Measurements from ENCODE around the gene ADSL. TPM values are rescaled to one million over a fixed set of nuclear protein-coding genes. Genes with fewer than 3 reads are reported as not detected.
"Not testable (repeated sequence)": the region's sequence is repeated elsewhere in the genome, so short reads cannot be mapped to it uniquely, and the experiment has no call there.

ADSL gene
- total RNA-seq, 1 donor from 2014 or later: 153 TPM

DNA sequence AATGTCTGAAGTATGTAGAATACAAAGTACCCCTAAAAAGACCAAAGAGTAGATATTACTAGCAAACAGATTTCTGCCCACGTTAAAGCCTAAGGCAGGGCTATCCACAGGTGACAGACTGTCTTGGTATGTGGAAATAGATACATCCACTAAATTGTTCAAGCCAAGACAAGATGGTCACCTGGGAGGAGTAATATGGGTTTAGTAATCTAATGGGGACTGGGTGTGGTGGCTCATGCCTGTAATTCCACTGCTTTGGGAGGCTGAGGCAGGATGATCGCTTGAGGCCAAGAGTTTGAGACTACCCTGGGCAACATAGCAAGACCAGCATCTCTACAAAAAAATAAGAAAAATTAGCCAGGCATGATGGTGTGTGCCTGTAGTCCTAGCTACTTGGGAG, 31.6 kb downstream of the ADSL start:
- DNase-seq (ENCODE audit: low read depth): no peak
- TF ChIP-seq, protein P1, sequence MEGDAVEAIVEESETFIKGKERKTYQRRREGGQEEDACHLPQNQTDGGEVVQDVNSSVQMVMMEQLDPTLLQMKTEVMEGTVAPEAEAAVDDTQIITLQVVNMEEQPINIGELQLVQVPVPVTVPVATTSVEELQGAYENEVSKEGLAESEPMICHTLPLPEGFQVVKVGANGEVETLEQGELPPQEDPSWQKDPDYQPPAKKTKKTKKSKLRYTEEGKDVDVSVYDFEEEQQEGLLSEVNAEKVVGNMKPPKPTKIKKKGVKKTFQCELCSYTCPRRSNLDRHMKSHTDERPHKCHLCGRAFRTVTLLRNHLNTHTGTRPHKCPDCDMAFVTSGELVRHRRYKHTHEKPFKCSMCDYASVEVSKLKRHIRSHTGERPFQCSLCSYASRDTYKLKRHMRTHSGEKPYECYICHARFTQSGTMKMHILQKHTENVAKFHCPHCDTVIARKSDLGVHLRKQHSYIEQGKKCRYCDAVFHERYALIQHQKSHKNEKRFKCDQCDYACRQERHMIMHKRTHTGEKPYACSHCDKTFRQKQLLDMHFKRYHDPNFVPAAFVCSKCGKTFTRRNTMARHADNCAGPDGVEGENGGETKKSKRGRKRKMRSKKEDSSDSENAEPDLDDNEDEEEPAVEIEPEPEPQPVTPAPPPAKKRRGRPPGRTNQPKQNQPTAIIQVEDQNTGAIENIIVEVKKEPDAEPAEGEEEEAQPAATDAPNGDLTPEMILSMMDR (IDR thresholded peaks at IDR 0.05; ENCODE audit: insufficient read depth, low read length, poor library complexity, severe bottlenecking): no peak
- no peak overlapping the region for H3K4me3 ChIP-seq (ENCODE audit: low read depth, low read length)

DNA sequence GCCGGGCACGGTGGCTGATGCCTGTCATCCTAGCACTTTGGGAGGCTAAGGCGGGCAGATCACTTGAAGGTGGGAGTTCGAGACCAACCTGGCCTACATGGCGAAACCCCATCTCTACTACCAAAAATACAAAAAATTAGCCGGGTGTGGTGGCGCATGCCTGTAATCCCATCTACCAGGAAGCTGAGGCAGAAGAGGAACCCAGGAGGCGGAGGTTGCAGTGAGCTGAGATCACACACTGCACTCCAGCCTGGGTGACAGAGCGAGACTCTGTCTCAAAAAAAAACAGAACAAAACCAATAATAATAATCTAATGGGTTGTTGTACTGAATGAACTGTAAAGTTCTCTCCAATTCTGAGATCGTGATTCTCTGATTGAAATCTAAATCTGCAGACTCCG, 32.1 kb downstream of the ADSL start:
- H3K27me3 ChIP-seq (ENCODE audit: control insufficient read depth, insufficient read depth, low read length); H3K36me3 ChIP-seq (ENCODE audit: control insufficient read depth, insufficient read depth, low read length); DNase-seq (ENCODE audit: low read depth); H3K4me3 ChIP-seq (ENCODE audit: low read depth, low read length): not testable (repeated sequence)

More for the DNA sequence above, 31.6 kb downstream of the ADSL start:
- H3K36me3 ChIP-seq (ENCODE audit: control insufficient read depth, insufficient read depth, low read length): no peaks in the 10 kb centered on the region
- H3K27me3 ChIP-seq (ENCODE audit: control insufficient read depth, insufficient read depth, low read length): no peaks in the 10 kb centered on the region

DNA sequence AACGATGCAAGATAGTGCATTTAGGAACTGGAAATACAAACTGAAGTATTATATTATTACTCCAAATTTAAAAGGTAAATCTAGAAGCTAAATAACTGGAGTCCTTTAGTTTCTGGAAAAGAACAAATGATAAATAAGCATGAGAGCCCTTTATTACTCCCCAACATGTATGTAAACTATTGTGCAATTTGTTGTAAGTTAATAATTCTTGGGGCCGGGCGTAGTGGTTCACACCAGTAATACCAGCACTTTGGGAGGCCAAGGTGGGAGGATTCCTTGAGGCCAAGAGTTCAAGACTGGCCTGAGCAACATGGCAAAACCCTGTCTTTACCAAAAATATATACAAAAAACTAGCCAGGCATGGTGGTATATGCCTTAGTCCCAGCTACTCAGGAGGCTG, 35.2 kb downstream of the ADSL start:
- no peaks in the 10 kb centered on the region for H3K27me3 ChIP-seq (ENCODE audit: control insufficient read depth, insufficient read depth, low read length)
- H3K4me3 ChIP-seq (ENCODE audit: low read depth, low read length): no peak overlapping the region
- H3K36me3 ChIP-seq (ENCODE audit: control insufficient read depth, insufficient read depth, low read length): no peaks in the 10 kb centered on the region
- TF ChIP-seq, protein P1 (IDR thresholded peaks at IDR 0.05; ENCODE audit: insufficient read depth, low read length, poor library complexity, severe bottlenecking): no peak
- DNase-seq (ENCODE audit: low read depth): no peak

DNA sequence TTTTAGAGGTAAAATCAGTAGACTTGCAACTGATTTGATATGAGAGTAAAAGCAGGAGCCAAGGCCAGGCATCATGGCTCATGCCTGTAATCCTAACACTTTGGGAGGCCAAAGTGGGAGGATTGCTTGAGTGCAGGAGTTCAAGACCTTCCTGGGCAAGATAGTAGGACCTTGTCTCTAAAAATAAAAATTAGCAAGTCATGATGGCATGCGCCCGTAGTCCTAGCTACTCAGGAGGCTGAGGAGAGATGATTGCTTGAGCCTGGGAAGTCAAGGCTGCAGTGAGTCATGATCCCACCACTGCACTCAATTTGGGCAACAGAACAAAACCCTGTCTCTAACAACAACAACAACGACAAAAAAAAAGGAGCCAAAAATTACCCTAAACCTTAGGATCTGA, 37.6 kb downstream of the ADSL start:
- TF ChIP-seq, protein P1 (IDR thresholded peaks at IDR 0.05; ENCODE audit: insufficient read depth, low read length, poor library complexity, severe bottlenecking): no peak
- no peaks in the 10 kb centered on the region for H3K27me3 ChIP-seq (ENCODE audit: control insufficient read depth, insufficient read depth, low read length)
- H3K4me3 ChIP-seq (ENCODE audit: low read depth, low read length): no peak overlapping the region
- no peaks in the 10 kb centered on the region for H3K36me3 ChIP-seq (ENCODE audit: control insufficient read depth, insufficient read depth, low read length)
- DNase-seq (ENCODE audit: low read depth): no peak

DNA sequence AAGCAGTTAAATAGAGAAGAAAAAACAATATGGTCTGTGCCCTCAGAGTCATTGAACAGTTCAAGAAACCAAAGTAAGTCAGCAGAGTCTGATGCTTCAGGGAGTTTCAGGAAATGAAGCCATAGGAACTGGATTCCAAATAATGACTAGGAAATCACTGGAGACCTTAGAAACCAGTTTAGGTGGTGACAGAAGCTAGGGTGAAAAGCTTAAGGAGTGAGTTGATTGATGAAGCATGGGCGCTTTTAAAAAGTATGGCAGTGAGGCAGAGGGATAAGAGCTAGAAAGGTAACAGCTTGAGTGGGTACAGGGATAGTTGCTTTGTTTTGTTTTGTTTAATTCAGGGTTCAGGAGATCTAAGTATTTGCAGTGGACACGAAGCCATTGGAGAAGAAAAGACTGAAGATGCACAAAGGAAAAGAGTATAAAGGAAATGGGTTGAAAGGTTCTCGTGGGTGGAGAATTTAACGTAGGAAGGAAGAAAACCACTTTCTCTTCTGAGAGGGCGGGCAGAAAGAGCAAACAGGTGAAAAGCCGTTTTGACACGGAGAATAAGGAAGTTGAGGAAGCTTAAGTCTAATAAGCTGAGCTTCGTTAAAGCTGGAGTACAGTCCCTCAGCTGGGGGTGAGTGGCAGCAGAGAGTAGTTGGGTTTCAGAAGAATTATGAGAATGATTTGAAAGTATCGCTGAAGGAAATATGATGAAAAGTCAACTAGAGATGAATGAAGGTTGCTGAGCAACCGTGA, 38.9 kb downstream of the ADSL start:
- H3K4me3 ChIP-seq (ENCODE audit: low read depth, low read length): no peak overlapping the region
- DNase-seq (ENCODE audit: low read depth): no peak
- H3K36me3 ChIP-seq (ENCODE audit: control insufficient read depth, insufficient read depth, low read length): no peaks in the 10 kb centered on the region
- no peaks in the 10 kb centered on the region for H3K27me3 ChIP-seq (ENCODE audit: control insufficient read depth, insufficient read depth, low read length)
- TF ChIP-seq, protein P1 (IDR thresholded peaks at IDR 0.05; ENCODE audit: insufficient read depth, low read length, poor library complexity, severe bottlenecking): no peak

- no peaks in the 10 kb centered on the region for H3K27me3 ChIP-seq (ENCODE audit: control insufficient read depth, insufficient read depth, low read length)
- H3K4me3 ChIP-seq (ENCODE audit: low read depth, low read length): no peak overlapping the region
- TF ChIP-seq, protein P1 (IDR thresholded peaks at IDR 0.05; ENCODE audit: insufficient read depth, low read length, poor library complexity, severe bottlenecking): no peak
- H3K36me3 ChIP-seq (ENCODE audit: control insufficient read depth, insufficient read depth, low read length): no peaks in the 10 kb centered on the region
- DNase-seq (ENCODE audit: low read depth): no peak
Measured at GRCh38 chr22:40387746-40388145, 41.4 kb downstream of the ADSL start.

Measured in kidney epithelial cell (primary cell).